ENCODE data around the gene CHD6.

DNA sequence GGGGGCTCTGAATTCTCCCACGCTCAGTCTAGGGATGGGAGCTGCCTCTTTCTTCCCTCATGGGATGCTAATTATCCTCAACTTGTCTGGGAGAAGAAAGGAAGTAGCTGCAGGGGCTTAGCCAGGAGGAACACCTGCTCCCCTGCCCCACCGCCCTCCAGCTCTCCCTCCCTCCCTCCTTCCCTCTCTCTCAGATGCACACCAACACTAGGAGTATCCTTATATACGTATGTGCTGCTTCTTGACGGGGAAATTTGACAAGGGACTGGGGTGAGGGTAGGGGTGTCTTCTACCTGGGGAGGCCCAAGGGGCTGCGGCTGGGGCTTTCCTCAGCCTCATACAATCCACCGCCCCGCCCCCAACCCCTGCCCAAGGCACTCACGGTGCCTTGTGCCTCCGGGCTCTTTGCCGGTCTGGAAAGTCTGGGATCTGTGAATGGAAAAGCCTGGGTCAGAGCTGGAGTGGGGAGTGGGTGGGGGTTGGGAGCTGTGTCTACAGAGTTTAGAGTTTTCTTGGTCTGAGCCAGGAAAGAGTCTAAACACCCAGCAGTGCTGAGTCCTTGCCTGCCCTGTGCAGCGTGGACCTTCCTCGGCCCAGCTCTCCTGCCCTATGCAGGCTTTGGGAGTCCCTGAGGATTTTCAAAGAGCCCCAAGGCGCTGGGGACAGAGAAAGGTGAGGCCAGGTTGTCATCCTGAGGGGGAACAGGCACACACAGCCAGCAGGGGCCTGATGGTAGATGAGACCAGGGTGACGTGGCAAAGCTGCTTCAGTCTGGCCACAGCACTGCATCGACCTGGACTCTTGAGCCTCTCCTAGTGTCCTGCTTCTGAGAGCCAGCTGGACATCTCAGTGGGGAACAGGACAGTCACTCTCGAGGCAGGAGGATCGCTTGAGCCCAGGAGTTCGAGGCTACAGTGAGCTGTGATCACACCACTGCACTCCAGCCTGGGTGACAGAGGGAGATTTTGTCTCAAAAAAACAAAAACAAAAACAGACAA lies 222.2 kb downstream of the CHD6 start:
- TF ChIP-seq, protein P1, sequence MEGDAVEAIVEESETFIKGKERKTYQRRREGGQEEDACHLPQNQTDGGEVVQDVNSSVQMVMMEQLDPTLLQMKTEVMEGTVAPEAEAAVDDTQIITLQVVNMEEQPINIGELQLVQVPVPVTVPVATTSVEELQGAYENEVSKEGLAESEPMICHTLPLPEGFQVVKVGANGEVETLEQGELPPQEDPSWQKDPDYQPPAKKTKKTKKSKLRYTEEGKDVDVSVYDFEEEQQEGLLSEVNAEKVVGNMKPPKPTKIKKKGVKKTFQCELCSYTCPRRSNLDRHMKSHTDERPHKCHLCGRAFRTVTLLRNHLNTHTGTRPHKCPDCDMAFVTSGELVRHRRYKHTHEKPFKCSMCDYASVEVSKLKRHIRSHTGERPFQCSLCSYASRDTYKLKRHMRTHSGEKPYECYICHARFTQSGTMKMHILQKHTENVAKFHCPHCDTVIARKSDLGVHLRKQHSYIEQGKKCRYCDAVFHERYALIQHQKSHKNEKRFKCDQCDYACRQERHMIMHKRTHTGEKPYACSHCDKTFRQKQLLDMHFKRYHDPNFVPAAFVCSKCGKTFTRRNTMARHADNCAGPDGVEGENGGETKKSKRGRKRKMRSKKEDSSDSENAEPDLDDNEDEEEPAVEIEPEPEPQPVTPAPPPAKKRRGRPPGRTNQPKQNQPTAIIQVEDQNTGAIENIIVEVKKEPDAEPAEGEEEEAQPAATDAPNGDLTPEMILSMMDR (conservative IDR thresholded peaks at IDR 0.05): no peak
- no peak for TF ChIP-seq EZH2 (IDR thresholded peaks at IDR 0.05; ENCODE audit: low read depth)

Data from PC-9 (cell line).